ENCODE measurements around the gene GATA5. TPM values are rescaled to one million over a fixed set of nuclear protein-coding genes. Genes with fewer than 3 reads are reported as not detected.
A peak's percentile ranks its signal among the peaks of the same experiment; 100 is the strongest.

Gene GATA5
- total RNA-seq, 1 donor from 2014 or later: not detected

GRCh38 chr20:62501801-62502495 is 26.2 kb upstream of the GATA5 start:
- Mint-ChIP-seq H3K4me1 (ENCODE audit: low read depth, unreplicated experiment) (peaks cover 4% of the 10 kb centered on the region), H3K27me3 (ENCODE audit: low read depth, unreplicated experiment) (peaks cover 31% of the 10 kb centered on the region), H3K4me3 (ENCODE audit: unreplicated experiment) (no peak overlapping the region), H3K27ac (ENCODE audit: unreplicated experiment) (peak overlapping the region; percentile 80), H3K36me3 (ENCODE audit: low read depth, unreplicated experiment) (no peaks in the 10 kb centered on the region), H3K9me3 (ENCODE audit: unreplicated experiment) (peaks cover 3% of the 10 kb centered on the region)
- Histone ChIP-seq H3K9me3 (ENCODE audit: insufficient read depth, low read depth, low read length) (no peaks in the 10 kb centered on the region), H3K4me1 (ENCODE audit: insufficient read depth, low read length) (no peaks in the 10 kb centered on the region), H3K9ac (ENCODE audit: low read length) (no peak overlapping the region), H2AFZ (ENCODE audit: low read depth, low read length) (no peak overlapping the region), H3K4me3 (ENCODE audit: insufficient read depth, low read depth, low read length) (no peak overlapping the region), H3K27ac (ENCODE audit: low read depth, low read length) (no peak overlapping the region), H3K36me3 (ENCODE audit: insufficient read depth, low read length) (no peaks in the 10 kb centered on the region), H3K27me3 (ENCODE audit: insufficient read depth, low read length) (no peaks in the 10 kb centered on the region), H4K20me1 (ENCODE audit: insufficient read depth, low read length) (peaks cover 4% of the 10 kb centered on the region), H3K79me2 (ENCODE audit: insufficient read depth, low read length) (no peaks in the 10 kb centered on the region), H3K4me2 (ENCODE audit: low read length) (no peak overlapping the region)
- no peak for TF ChIP-seq EZH2 (IDR thresholded peaks at IDR 0.05; ENCODE audit: insufficient read depth, low read length)
- TF ChIP-seq, protein P1, sequence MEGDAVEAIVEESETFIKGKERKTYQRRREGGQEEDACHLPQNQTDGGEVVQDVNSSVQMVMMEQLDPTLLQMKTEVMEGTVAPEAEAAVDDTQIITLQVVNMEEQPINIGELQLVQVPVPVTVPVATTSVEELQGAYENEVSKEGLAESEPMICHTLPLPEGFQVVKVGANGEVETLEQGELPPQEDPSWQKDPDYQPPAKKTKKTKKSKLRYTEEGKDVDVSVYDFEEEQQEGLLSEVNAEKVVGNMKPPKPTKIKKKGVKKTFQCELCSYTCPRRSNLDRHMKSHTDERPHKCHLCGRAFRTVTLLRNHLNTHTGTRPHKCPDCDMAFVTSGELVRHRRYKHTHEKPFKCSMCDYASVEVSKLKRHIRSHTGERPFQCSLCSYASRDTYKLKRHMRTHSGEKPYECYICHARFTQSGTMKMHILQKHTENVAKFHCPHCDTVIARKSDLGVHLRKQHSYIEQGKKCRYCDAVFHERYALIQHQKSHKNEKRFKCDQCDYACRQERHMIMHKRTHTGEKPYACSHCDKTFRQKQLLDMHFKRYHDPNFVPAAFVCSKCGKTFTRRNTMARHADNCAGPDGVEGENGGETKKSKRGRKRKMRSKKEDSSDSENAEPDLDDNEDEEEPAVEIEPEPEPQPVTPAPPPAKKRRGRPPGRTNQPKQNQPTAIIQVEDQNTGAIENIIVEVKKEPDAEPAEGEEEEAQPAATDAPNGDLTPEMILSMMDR (IDR thresholded peaks at IDR 0.05; ENCODE audit: insufficient read depth, low read depth, low read length): no peak
- DNase-seq (ENCODE audit: low read depth) (peak; percentile 44), FAIRE-seq (no peak)

- Histone ChIP-seq H3K9ac (ENCODE audit: low read length) (no peak overlapping the region), H3K27ac (ENCODE audit: low read depth, low read length) (no peak overlapping the region), H3K4me2 (ENCODE audit: low read length) (no peak overlapping the region), H4K20me1 (ENCODE audit: insufficient read depth, low read length) (peaks cover 4% of the 10 kb centered on the region), H3K4me1 (ENCODE audit: insufficient read depth, low read length) (no peaks in the 10 kb centered on the region), H3K79me2 (ENCODE audit: insufficient read depth, low read length) (no peaks in the 10 kb centered on the region), H3K4me3 (ENCODE audit: insufficient read depth, low read depth, low read length) (no peak overlapping the region), H2AFZ (ENCODE audit: low read depth, low read length) (no peak overlapping the region), H3K9me3 (ENCODE audit: insufficient read depth, low read depth, low read length) (no peaks in the 10 kb centered on the region), H3K27me3 (ENCODE audit: insufficient read depth, low read length) (no peaks in the 10 kb centered on the region), H3K36me3 (ENCODE audit: insufficient read depth, low read length) (no peaks in the 10 kb centered on the region)
- H3K4me1 Mint-ChIP-seq (ENCODE audit: low read depth, unreplicated experiment): peaks cover 4% of the 10 kb centered on the region
- peak; percentile 11 for DNase-seq (ENCODE audit: low read depth)
- H3K27ac Mint-ChIP-seq (ENCODE audit: unreplicated experiment): no peak overlapping the region
- FAIRE-seq: no peak
- H3K4me3 Mint-ChIP-seq (ENCODE audit: unreplicated experiment): no peak overlapping the region
- H3K9me3 Mint-ChIP-seq (ENCODE audit: unreplicated experiment): peaks cover 3% of the 10 kb centered on the region
- H3K36me3 Mint-ChIP-seq (ENCODE audit: low read depth, unreplicated experiment): no peaks in the 10 kb centered on the region
- TF ChIP-seq EZH2 (IDR thresholded peaks at IDR 0.05; ENCODE audit: insufficient read depth, low read length): no peak
- TF ChIP-seq, protein P1 (IDR thresholded peaks at IDR 0.05; ENCODE audit: insufficient read depth, low read depth, low read length): peak; percentile 33
- peaks cover 28% of the 10 kb centered on the region for H3K27me3 Mint-ChIP-seq (ENCODE audit: low read depth, unreplicated experiment)
Measured at GRCh38 chr20:62500237-62500864, 24.6 kb upstream of the GATA5 start.

DNA sequence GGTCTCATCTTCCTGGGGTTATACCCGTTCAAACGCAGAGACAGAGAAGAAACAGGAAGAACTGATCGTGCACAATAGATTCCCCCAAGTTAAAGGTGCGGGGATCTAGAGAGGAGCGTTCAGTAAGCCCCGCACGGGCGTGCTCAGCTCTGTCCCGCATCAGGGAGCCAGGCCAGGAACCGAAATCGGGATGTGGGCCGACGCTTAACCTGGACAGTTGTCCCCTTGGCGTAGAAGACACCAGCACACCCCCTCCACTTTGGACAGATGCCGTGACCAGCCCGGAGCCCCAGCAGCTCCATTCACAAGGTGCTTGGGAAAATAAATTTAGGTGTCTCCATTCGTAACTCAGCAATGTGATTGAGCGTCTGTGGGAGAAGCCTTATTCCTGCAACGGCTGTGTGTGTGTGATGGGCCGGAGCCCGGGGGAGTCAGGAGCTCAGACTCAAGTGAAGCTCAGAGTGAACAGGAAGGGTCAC is 24.0 kb upstream of the GATA5 start:
- Histone ChIP-seq H3K9me3 (ENCODE audit: insufficient read depth, low read depth, low read length) (no peaks in the 10 kb centered on the region), H4K20me1 (ENCODE audit: insufficient read depth, low read length) (peaks cover 4% of the 10 kb centered on the region), H3K4me2 (ENCODE audit: low read length) (no peak overlapping the region), H3K36me3 (ENCODE audit: insufficient read depth, low read length) (no peaks in the 10 kb centered on the region), H3K4me3 (ENCODE audit: insufficient read depth, low read depth, low read length) (no peak overlapping the region), H3K79me2 (ENCODE audit: insufficient read depth, low read length) (no peaks in the 10 kb centered on the region), H3K27me3 (ENCODE audit: insufficient read depth, low read length) (no peaks in the 10 kb centered on the region), H3K27ac (ENCODE audit: low read depth, low read length) (no peak overlapping the region), H3K9ac (ENCODE audit: low read length) (no peak overlapping the region), H2AFZ (ENCODE audit: low read depth, low read length) (no peak overlapping the region), H3K4me1 (ENCODE audit: insufficient read depth, low read length) (no peaks in the 10 kb centered on the region)
- no peak overlapping the region for H3K4me3 Mint-ChIP-seq (ENCODE audit: unreplicated experiment)
- H3K9me3 Mint-ChIP-seq (ENCODE audit: unreplicated experiment): peaks cover 3% of the 10 kb centered on the region
- peaks cover 25% of the 10 kb centered on the region for H3K27me3 Mint-ChIP-seq (ENCODE audit: low read depth, unreplicated experiment)
- no peak for FAIRE-seq
- no peaks in the 10 kb centered on the region for H3K36me3 Mint-ChIP-seq (ENCODE audit: low read depth, unreplicated experiment)
- no peak for DNase-seq (ENCODE audit: low read depth)
- no peak overlapping the region for H3K27ac Mint-ChIP-seq (ENCODE audit: unreplicated experiment)
- peaks cover 4% of the 10 kb centered on the region for H3K4me1 Mint-ChIP-seq (ENCODE audit: low read depth, unreplicated experiment)
- TF ChIP-seq EZH2 (IDR thresholded peaks at IDR 0.05; ENCODE audit: insufficient read depth, low read length): no peak
- TF ChIP-seq, protein P1 (IDR thresholded peaks at IDR 0.05; ENCODE audit: insufficient read depth, low read depth, low read length): no peak
